C4-2B (cell line): Measurements from ENCODE around the gene CFAP46.

Source experiments
- H3K27ac ChIP-seq: fragments of 450-650 bp; 2 replicates; pipeline ENCODE4 v1.5.1; 2017
- CTCF ChIP-seq: fragments of 450-650 bp; conservative IDR thresholded peaks from 2 replicates; pipeline ENCODE4 v1.5.1; 2017; ENCODE audit warnings: mild to moderate bottlenecking
- ZFX ChIP-seq: fragments of 450-650 bp; IDR thresholded peaks from 2 replicates; pipeline ENCODE4 v1.6.1; 2017

Gene CFAP46

GRCh38 chr10:132879408-132880127 is 62.8 kb downstream of the CFAP46 start:
- TF ChIP-seq ZFX (no peak), CTCF (no peak)

DNA sequence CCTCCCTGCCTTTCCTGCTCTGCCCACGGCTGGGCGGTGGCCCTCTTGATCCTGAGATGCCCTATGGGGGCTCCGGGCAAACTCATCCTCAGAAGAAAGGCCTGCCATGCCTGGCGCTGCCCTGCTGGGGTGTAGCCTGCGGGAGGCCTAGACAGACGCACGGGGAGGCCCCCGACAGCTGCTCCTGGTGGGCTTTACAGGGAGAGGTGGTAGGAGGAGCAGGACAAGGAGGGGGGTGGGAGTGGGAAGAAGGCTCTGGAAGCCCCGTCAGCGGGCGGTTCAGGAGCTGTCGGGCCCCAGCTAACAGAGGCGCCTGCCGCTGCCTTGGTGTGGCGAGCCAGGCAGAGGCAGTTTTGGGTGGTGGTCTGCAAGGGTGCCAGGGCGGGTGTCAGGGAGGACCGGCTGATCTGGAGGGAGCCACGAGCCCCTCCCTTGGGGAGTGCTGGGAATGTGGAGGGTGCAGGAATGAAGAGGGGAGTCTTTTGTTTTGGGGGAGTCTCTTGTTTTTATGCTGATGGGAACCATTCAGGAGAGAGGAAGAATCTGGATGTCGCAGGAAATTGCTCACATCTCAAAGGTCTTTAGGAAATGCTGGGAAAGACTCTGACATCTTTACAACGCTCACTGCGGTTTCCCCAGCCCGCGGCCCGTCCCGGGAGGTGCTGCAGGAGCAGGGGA is 63.5 kb downstream of the CFAP46 start:
- no peak overlapping the region for H3K27ac ChIP-seq
- TF ChIP-seq CTCF (no peak), ZFX (no peak)

More at GRCh38 chr10:132879408-132880127, 62.8 kb downstream of the CFAP46 start:
- H3K27ac ChIP-seq = no peak overlapping the region

DNA sequence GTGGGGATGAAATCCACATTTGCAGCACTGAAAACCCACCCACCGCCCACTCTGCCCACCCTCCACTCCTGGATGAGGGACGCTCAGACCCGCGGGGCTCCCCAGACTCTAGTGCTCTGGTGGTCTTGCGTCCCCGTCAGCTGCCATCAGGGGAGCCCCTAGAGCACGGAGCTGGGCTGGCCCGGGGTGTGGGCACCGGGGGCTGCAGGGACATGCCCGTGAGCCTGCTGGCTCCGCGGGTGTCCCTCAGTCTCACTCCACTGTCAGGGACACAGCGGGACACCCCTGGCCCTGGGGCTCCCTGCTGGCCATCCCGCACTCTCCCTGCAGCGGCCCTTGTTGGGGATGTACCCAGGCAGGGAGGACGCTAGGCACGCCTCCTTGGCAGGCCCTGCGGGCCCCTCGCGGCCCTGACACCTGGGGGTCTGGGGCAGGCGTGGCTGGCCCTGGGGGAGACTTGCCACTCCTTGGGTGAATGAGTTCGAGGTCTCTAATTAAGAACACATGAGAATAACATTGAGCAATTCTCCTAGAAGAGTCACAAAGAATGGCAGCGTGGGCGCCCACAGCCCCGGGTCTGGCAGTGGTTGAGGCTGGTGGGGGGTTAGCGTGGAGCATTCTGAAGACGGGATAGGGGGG is 64.2 kb downstream of the CFAP46 start:
- TF ChIP-seq CTCF = no peak
- TF ChIP-seq ZFX = no peak
- no peak overlapping the region for H3K27ac ChIP-seq

DNA sequence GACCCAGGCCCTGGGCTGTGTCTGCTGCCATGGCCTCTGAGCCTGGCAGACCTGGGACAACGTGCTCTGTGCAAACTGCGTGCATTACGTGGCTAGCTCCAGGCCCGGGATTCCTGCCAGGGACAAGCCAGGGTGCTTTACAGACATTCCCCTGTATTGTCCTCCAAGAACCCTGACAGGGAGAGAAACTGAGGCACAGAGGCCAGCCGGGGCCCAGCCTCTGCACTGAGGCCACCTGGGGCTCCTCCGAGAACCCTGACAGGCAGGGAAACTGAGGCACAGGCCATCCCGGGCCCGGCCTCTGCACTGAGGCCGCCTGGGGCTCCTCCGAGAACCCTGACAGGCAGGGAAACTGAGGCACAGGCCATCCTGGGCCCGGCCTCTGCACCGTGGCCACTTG is 64.9 kb downstream of the CFAP46 start:
- no peak overlapping the region for H3K27ac ChIP-seq
- no peak for TF ChIP-seq ZFX

- no peak overlapping the region for H3K27ac ChIP-seq
- TF ChIP-seq CTCF (no peak), ZFX (no peak)
These were observed 65.4 kb downstream of the CFAP46 start for GRCh38 chr10:132876993-132877431.

GRCh38 chr10:132876131-132876860 is 66.1 kb downstream of the CFAP46 start:
- no peak for TF ChIP-seq CTCF
- no peak for TF ChIP-seq ZFX
- H3K27ac ChIP-seq = no peak overlapping the region

DNA sequence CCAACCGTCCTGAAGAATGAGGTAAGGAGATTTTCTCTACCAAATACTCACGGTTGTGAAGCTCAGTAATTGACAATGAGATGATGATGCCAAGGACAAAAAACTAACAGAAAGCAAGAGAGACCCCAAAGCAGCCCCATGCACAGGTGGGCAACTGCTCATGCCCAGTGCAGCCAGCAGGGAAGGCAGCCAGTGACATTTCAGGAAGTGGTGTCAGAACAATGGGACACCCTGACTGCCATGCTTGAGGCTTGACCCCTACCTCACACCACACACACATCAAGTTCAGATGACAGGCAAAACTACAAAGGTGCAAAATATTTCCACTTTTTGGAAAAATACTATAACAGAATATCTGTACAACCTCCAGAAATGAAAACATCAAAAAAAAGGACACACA is 66.9 kb downstream of the CFAP46 start:
- TF ChIP-seq ZFX = no peak
- TF ChIP-seq CTCF = no peak
- H3K27ac ChIP-seq = no peak overlapping the region
